NCI-H1092 treated with DMSO at 0.1 percent for 48 hours (cell line): ENCODE results near the gene TXNDC8.
"Not testable (repeated sequence)": the region's sequence is repeated elsewhere in the genome, so short reads cannot be mapped to it uniquely, and the experiment has no call there.

Experiments used
- DNase-seq: peaks from one replicate; lab custom pipeline; 2025; lab: John Stamatoyannopoulos, UW

The TXNDC8 gene

DNA sequence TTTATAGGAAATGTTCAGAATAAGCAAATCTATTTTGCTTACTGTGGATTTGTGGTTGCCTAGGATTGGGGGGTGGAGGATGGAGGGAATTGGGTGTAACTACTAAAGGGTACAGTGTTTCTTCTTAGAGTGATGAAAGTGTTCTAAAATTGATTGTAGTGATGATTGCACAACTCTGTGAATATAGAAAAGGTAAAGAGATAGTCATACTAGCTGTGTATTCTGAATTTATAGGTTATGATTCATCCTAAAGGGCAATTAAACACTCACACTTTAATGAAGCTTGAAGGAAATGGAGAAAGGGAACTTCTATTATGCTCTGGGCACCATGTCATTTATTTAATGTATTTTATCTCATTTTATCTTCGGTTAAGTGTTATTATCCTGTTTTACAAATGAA lies 9.9 kb downstream of the TXNDC8 start:
- no peak for DNase-seq

DNA sequence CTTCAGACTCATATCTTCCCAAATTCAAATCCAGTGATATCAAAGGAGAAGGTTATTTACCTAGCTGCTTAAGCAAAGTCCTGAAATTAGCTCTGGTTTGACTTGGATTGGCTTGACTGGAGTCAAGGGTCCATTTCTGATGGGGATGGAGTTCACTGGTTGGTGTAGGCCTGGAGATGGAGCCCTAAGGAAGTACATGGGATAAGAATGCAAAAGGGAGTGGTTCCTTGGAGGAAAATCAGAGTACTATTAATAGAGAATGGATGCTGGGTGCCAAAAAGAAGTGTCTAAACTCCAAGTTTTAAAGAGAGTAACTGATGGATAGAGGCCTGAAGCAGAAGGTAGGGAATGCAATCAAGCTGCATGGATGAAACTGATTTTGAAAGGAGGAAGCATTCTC lies 13.8 kb downstream of the TXNDC8 start:
- DNase-seq, result no peak

DNA sequence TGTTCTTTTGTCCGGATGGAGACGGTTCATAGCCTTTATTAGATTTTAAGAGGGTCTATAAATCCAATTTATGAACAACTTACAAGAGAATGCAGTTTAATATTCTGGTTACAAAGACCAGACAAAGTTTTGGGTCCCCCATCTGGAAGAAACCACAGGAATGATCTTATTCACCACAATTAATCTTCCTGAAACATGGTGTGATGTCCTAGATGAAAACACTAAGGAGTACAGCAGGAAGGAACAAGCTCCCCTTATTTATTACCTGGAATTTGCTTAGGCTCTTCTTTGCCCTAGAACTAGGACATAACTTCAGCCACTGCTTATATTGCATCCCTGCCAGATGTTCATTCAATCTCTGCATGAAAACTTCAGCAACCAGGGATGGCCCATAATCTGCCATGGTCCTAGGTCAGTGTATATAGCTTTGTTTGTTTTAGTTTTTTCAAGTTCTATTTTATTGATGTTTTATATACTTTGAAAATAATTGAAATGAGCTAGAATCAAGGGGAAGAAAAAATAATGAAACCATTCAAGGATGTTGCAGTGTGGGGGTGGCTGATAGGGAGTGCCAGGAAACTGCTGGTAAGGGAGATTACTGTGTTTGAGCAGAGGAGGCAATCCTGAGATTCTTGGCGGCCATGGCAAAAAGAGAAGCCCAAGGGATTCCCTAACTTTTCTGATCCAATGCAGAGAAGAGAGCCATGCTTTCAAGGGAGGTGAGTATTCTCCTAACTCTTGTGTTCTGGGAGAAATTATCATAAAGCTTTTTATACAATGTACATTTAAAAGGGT lies 16.8 kb downstream of the TXNDC8 start:
- DNase-seq, result no peak

DNA sequence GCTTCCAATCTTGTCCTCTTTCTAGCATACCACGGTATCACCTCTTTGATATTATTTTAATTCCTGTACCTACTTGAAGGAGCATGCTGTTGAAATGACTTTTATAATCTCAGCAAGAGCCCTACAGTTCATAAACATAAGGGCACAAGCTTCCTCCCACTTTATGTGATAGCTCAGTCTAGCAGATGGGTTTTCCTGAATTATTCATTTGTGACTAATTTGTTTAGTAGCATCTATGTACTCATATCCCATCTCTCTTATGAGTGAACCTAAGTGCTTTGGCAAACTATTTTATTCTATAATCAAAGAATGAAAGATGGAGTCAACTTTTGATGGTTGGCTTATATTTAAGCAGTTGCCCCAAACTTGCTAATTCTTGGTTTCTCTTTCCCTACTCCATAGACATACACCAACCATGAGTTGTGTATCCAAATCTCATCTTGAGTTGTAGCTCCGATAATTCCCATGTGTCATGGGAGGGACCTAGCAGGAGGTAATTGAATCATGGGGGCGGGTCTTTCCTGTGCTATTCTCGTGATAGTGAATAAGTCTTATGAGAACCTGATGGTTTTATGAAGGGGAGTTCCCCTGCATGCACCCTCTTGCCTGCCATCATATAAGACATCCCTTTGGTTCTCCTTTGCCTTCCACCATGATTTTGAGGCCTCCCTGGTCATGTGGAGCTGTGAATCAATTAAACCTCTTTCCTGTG lies 17.7 kb downstream of the TXNDC8 start:
- DNase-seq, result no peak

DNA sequence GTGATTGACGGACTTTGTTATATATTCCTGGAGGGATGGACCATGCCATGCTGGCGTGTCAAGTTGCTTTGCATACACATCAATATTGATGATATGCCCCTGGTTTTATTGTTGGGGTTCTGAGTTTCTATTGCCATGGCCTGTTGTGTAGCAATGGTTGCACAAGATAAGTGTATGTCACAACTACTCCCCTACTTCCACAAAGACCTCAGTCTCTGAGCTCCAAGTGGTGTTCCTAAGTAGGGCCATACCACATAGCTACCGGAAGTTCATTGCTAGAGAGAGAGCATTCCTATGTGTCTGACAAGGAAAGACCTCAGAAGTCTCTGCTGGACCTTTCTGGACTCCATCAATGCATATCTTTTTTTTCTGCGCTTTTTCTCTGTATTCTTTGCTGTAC lies 19.8 kb downstream of the TXNDC8 start:
- DNase-seq, result no peak

DNA sequence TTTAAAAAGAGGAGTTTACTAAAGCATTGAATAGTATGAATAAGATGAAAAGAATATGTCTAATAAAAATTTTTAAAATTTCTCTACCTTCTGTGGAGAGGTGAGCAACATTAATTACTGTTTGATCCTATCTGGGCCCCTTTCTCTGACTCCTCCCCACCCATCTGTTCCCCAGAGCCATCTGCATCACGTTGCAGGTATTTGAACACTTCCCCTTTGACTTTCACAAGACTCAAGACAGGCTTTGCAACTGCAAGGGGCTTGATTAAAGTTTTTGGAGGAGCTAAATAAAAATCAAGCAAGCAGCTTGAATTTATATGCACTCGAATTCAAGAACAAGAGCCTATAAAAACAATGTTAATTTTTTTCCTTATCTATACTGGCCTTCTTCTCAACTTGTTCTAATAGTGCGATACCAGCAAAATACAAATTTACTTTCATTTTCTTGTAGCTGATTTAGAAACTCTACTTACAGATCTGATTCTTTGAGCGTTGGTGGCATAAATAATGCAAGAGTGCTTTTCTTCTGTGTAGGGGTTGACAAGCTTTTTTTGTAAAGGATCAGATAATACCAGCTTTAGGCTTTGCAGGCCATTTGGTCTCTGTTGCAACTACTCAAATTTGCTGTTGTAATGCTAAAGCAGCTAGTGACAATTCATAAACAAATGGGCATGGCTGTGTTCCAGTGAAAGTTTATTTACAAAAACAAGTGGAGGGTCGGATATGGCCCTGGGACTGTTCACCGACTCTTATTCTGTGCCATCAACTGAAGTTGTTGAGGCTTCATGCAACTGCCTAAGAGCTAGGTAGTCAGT lies 21.2 kb downstream of the TXNDC8 start:
- DNase-seq, result no peak

DNA sequence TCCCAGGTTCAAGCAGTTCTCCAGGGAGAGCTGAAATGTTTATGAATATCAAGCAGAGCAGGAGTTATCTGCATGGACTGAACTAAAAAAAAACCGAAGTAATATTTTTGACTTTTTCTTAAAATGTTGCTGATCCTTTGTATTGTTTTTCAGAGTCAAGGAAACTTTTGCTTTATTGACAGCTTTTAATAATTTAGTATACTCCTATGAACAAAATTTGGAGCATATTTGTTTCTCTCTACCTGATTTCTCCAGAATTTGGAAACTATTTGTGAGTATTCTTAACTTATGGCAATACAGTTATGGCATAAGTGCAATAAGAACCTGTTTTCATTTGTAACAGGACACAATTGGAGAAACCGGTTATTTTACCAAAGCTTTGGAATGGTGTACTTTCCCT lies 25.7 kb downstream of the TXNDC8 start:
- not testable (repeated sequence) for DNase-seq

DNA sequence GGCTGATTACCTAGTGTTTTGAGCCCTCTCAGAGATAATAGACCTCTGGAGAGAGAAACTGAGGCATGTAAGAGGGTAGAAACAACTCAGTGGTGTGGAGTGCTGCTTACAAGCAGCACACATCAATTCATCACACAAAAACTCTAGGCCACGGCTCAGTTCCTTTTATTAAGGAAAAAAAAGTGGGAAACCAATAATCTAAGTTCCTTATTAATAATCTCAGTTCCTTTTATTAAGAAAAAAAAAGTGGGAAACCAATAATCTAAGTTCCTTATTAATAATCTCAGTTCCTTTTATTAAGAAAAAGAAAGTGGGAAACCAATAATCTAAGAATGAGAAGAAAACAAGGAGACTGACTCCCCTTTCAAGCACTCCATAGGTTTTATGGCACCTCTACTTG lies 28.0 kb downstream of the TXNDC8 start:
- DNase-seq, result no peak

DNA sequence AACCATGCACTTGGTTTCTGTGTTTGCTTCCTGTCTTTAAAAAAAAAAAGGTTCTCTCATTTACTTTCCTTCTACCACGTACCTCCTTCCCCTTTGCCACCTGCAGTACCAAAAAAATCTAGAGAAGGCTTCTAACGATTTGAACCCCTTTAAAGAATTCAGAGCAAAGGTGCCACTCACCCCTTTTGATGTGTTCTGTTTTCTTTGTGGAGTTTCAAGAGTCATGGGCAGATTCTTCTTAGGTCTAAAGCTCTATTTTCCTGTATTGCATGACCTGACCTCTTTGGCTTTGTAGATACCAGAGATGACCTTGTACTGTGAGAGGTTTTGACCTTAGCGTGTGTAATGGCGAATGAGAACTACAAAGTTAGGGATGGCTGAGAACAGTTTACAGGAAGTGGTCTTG lies 29.0 kb downstream of the TXNDC8 start:
- DNase-seq, result no peak

DNA sequence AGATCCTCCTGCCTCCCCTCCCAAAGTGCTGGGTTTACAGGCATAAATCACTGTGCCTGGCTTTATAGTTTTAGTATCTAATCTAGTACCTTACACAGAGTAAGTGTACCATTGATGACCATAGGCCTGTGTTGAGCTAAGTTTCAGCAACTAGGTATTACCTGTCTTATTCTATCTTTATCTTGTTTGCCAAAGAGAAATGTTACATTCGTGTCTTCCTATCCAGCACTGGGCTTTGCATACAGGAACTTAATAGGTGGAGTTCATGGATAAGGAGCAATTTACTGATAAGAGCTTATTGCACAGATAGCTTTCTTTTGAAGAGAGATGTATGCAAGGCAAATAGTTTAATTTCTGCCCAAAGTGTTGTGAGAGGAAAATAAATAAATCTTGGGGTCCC lies 30.5 kb downstream of the TXNDC8 start:
- no peak for DNase-seq

DNA sequence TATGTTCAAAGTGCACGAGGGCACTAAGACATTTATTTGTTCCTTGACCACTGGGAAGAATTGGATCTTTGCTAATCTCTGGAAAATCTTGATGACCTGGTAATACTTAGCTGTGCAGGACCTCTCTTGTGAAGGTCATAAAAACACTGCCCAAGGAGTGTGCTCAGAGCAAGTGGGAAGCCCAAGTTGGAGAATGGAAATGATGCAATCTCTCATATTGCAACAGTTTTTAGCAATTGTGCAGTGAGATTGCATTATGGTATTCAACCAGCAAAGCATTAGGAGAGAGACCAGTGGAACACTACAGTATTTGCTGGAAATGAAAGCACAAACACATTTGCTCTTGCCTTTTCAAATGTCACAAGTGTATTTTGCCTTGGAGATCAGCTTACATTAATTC lies 34.5 kb downstream of the TXNDC8 start:
- no peak for DNase-seq

DNA sequence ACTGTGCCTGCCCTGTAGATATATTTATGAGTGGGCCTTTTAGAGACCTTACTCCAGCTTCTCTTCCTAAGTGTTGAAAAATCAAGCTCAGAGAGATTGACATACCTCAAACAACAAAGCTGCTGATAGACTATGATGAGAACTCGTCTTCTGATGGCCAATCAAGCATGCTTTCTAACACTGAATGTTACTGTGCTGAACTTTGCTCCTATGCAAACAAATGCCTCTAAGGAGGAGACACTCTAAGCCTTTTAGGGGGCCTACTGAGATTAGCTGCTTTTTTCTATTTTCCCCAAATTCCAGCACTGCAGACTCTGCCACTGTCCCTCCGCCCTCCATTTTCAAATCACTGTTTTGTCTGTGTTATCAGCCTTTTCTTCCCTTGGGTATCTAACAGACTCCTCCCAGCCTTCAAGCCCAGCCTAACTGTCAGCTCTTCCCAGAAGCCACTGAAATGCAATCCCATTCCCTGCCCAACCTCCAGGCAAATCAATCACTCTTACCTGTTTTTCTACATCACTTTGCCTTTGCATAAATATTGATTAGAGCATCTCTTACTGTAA lies 39.5 kb downstream of the TXNDC8 start:
- DNase-seq, result no peak

DNA sequence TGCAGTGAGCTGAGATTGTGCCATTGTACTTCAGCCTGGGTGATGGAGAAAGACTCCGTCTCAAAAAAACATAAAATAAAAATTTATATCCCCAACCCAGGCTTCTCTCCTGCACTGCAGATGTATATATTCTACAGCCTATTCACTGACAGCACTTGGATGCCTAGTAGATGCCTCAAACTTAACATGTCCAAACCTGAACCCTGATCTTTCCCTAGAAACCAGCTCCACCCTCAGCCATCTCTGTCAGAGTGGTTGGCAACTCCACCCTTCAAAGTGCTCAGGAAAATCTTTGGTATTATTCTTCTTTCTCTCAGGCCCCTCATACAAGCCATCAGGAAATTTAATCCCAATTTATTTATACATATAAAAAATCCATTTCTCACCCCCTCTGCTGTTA lies 44.4 kb downstream of the TXNDC8 start:
- no peak for DNase-seq

DNA sequence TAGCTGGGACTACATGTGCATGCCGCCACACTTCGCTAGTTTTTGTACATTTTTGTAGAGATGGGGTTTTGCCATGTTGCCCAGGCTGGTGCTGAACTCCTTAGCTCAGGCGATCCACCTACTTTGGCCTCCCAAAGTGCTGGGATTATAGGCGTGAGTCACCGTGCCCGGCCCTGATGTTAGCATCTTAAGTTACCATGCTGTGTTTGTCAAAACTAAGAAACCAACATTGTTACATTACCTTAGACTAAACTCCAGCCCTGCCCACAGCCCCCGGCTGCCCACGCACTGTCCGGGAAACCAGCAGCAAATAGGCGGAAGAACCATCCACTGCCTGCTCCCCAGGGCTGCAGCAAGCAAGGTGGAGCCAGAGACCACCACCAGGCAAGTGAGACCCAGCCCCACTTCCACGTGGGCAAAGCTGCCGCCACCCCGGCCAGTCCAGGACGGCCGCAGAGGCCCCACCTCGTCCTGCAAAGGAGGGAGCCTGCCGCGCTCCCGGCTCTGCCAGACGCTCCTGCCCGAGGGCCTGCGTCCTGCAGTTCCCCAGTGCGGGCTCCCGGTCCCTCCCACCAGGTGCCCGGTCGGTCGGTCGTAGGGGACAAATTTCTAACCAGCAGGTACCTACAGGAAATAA lies 45.6 kb downstream of the TXNDC8 start:
- no peak for DNase-seq

DNA sequence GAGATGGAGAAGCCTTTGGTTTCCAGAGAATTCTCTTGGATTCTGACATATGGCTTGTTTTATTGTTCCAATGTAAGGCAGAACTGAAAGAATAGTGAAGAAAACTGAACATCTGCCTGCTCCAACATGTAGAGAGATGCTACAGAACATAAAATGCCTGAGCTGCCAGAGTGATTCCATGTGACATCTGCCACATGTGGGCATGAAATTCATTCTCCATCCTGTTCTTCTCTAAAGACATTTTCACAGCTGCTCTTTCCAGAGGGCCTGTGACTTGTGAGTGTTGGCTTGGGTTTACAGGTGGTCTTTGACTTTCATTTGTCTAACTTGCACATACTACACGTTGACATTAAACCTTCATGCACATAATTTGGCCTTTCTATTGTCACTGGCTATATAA lies 47.7 kb downstream of the TXNDC8 start:
- no peak for DNase-seq

DNA sequence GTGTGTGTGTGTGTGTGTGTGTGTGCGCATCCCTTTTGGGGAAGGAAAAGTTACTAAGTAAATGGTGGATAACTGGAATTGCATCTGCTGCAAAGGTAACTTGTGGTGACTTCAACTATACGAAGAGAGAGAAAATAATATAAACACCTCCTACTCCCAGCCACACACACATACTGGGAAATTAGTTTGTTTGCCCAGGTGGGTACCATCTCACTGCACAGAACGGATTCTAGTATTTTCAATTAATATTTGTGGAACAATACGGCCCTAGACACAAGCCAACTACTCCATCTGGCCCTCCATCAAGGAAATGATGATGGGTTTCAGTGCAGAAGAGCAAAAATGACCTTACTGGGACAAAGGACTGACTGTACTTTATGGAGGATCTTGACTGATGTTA lies 49.2 kb downstream of the TXNDC8 start:
- no peak for DNase-seq

DNA sequence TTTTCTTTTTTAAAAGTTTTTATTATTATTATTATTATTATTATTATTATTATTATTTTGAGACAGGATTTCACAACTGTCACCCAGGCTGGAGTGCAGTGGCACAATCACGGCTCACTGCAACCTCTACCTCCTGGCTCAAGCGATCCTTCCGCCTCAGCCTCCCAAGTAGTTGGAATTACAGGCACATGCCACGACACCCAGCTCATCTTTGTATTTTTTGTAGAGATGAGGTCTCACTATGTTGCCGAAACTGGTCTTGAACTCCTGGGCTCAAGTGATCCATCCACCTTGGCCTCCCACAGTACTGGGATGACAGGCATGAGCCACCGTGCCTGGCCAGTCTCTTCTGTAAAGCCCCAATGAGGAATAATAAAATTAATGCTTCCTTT lies 50.4 kb downstream of the TXNDC8 start:
- no peak for DNase-seq

DNA sequence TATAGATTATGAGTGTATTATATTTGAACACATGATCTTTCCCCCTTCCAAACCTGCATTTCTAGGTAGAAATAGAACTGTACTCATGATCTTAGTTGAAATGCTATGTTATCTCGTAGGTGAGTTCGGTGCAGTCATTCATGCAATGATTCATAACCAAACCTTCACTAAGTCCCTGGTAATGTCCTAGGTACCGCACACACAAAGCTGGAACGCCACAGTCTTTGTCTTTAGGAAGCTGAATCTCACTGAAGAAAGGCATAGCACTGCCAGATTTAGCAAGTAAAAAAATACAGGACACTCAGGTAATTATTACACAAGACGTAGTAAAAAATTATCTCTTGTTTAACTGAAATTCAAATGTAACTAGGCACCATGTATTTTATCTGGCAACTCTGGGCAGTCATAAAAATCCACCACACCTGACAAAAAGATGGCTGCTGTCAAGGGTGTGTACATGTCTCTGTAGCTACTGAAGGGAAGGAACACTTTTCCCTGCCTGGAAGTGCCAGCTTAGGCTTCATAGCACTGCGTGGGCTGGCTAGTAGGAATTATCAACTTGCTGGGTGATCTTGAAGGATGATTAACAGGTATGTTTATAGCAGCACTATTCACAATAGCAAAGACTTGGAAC lies 53.3 kb downstream of the TXNDC8 start:
- DNase-seq, result no peak

DNA sequence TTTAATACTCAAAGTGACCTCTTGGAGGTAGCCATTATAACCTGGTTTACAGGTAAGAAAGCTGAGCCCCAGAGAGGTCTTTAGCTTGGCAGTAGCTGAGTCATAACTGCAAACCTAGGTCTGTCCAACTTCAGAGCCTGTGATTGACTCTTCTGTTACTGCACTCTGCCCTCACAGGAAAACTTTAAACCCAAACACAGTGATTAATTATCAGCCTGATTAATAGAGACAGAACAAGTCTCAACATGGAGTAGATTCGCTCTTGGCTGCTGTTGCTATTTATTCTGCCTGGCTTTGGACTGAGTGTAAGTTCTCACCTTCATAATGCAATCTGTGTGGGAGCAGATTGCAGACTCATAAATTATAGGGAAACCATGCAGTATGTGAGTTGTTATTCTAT lies 53.9 kb downstream of the TXNDC8 start:
- DNase-seq, result no peak

DNA sequence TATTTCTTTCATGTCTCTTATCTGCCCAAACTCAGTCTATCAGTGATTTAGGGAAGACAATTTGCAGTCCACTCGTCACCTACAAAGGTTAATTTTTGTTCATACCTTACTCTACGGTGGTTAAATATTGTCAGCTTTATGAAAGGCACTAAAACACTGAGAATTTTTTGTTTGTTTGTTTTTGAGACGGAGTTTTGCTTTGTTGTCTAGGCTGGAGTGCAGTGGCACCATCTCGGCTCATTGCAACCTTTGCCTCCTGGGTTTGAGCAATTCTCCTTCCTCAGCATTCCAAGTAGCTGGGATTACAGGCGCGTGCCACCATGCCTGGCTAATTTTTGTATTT lies 55.0 kb downstream of the TXNDC8 start:
- DNase-seq, result no peak

DNA sequence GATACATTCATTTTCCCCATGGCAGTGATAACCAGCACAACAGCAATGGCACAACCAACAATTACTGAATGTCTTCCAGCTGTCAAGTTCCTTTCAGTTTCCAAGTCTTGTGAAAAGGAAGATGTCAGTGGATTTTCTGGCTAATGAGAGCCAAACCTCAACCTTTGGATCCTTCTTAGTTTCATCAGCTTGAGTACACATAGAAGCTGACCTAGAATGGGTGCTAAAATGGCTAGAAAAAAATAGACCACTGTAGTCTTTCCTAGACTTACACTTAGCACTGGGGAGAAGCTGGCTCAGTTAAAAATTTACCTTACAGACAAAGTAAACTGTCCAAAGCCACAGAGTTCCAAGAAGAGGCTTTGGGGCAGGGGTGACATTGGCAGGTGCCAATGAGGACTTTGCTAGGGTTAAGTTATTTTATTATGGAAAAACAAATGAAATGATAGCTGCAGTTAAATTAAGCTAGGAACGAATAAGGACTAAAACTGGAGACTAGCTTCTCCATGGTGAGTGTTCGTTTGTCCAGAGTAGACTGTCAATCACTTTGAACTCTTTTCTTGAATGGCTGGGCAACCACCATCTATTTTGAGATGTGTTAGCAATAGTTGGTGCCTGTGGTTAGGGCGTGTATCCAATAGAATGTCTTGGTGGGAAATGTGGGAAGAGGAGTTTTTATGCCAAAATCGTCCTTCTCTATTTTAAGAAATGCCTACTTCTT lies 55.5 kb downstream of the TXNDC8 start:
- no peak for DNase-seq
